Cardiac muscle cell (in vitro differentiated cells and primary cell): Measurements from ENCODE around the gene PDCD1. TPM values are rescaled to one million over a fixed set of nuclear protein-coding genes. Genes with fewer than 3 reads are reported as not detected.

Experiments
- DNase-seq, 2 donors: peaks; one replicate each; pipeline versions ENCODE4 v3.0.0 to v3.0.0-alpha.2; 2010 to 2017; ENCODE audit warnings: low read depth in 1 of 2, low spot score in 1 of 2
- H3K27ac ChIP-seq: fragments of 200-600 bp; sonication (generic); 2 replicates; pipeline ENCODE4 v1.5.1; 2016
- H3K27me3 ChIP-seq: fragments of 200-600 bp; sonication (generic); 2 replicates; pipeline ENCODE4 v1.6.0; 2016; ENCODE audit warnings: control low read depth
- H3K36me3 ChIP-seq: fragments of 200-600 bp; sonication (generic); 2 replicates; pipeline ENCODE4 v1.5.1; 2016; ENCODE audit warnings: control low read depth
- H3K4me1 ChIP-seq: fragments of 200-600 bp; sonication (generic); 2 replicates; pipeline ENCODE4 v1.8.1; 2017; ENCODE audit warnings: low read depth, mild to moderate bottlenecking, mixed run types
- H3K4me3 ChIP-seq: fragments of 200-600 bp; sonication (generic); 2 replicates; pipeline ENCODE4 v1.5.1; 2016; ENCODE audit warnings: mild to moderate bottlenecking
- H3K9me3 ChIP-seq: fragments of 200-600 bp; sonication (generic); 2 replicates; pipeline ENCODE4 v1.5.1; 2017; ENCODE audit warnings: low read depth, mild to moderate bottlenecking, control low read depth
- CTCF ChIP-seq: IDR thresholded peaks from 2 replicates; pipeline ENCODE4 v1.5.1; 2012; ENCODE audit warnings: low read depth, mild to moderate bottlenecking, low read length
- polyA plus RNA-seq: library from polyadenylated mRNA; unstranded; fragments of >200 nt; fragmentation: Nextera tagmentation; extraction: Ambion mirVana; gene quantifications from 2 replicates; pipeline ENCODE4 v1.2.1, GENCODE V29; 2016
- total RNA-seq: library from RNA; depleted of rRNA; stranded (reverse); fragments of >200 nt; gene quantifications from 2 replicates; pipeline ENCODE4 v1.2.3, GENCODE V29; 2016

The PDCD1 gene
- total and polyA plus RNA-seq, 2 experiments from 2014 or later, result not detected

GRCh38 chr2:241892299-241893137 lies 33.8 kb upstream of the PDCD1 start:
- H3K9me3 ChIP-seq, result no peaks in the 10 kb centered on the region
- H3K36me3 ChIP-seq, result no peaks in the 10 kb centered on the region
- peak in 1 of 2 donors; percentile 31 for DNase-seq
- H3K4me1 ChIP-seq, result no peaks in the 10 kb centered on the region
- no peak overlapping the region for H3K27ac ChIP-seq
- H3K27me3 ChIP-seq, result no peaks in the 10 kb centered on the region
- TF ChIP-seq CTCF, result no peak
- H3K4me3 ChIP-seq, result no peak overlapping the region

- no peak overlapping the region for H3K27ac ChIP-seq
- no peaks in the 10 kb centered on the region for H3K4me1 ChIP-seq
- no peaks in the 10 kb centered on the region for H3K36me3 ChIP-seq
- no peak for DNase-seq
- no peaks in the 10 kb centered on the region for H3K27me3 ChIP-seq
- no peaks in the 10 kb centered on the region for H3K9me3 ChIP-seq
- H3K4me3 ChIP-seq, result no peak overlapping the region
- TF ChIP-seq CTCF, result no peak
Observed at GRCh38 chr2:241891988-241892298, 33.2 kb upstream of the PDCD1 start.

GRCh38 chr2:241891315-241891987 lies 32.8 kb upstream of the PDCD1 start:
- Histone ChIP-seq H3K4me1 (no peaks in the 10 kb centered on the region), H3K36me3 (no peaks in the 10 kb centered on the region), H3K4me3 (no peak overlapping the region), H3K27me3 (no peaks in the 10 kb centered on the region), H3K9me3 (no peaks in the 10 kb centered on the region), H3K27ac (no peak overlapping the region)
- TF ChIP-seq CTCF, result no peak
- no peak for DNase-seq

- no peak for DNase-seq
- no peak overlapping the region for H3K27ac ChIP-seq
- no peaks in the 10 kb centered on the region for H3K27me3 ChIP-seq
- H3K4me3 ChIP-seq, result no peak overlapping the region
- no peaks in the 10 kb centered on the region for H3K4me1 ChIP-seq
- no peaks in the 10 kb centered on the region for H3K36me3 ChIP-seq
- TF ChIP-seq CTCF, result no peak
- H3K9me3 ChIP-seq, result no peaks in the 10 kb centered on the region
Observed at GRCh38 chr2:241890524-241891235, 32.0 kb upstream of the PDCD1 start.

GRCh38 chr2:241888641-241889040 lies 29.9 kb upstream of the PDCD1 start:
- no peaks in the 10 kb centered on the region for H3K4me1 ChIP-seq
- no peak for DNase-seq

More at GRCh38 chr2:241888641-241889040, 29.9 kb upstream of the PDCD1 start:
- H3K4me3 ChIP-seq, result no peak overlapping the region
- H3K9me3 ChIP-seq, result no peaks in the 10 kb centered on the region
- no peak for TF ChIP-seq CTCF
- H3K36me3 ChIP-seq, result no peaks in the 10 kb centered on the region
- H3K27ac ChIP-seq, result no peak overlapping the region
- no peaks in the 10 kb centered on the region for H3K27me3 ChIP-seq
